NCI-H1105 treated with DMSO at 0.1 percent for 48 hours (cell line): Measurements from ENCODE around the gene FER1L5.

ENCODE experiments used
- DNase-seq: peaks from one replicate; lab custom pipeline; 2025; lab: John Stamatoyannopoulos, UW

Gene FER1L5

GRCh38 chr2:96698221-96698861 is 55.8 kb downstream of the FER1L5 start:
- DNase-seq, result no peak

GRCh38 chr2:96699021-96699420 is 56.5 kb downstream of the FER1L5 start:
- DNase-seq, result no peak

GRCh38 chr2:96699621-96700020 is 57.1 kb downstream of the FER1L5 start:
- DNase-seq, result no peak

- DNase-seq, result no peak
These were observed 57.5 kb downstream of the FER1L5 start for GRCh38 chr2:96700086-96700485.

GRCh38 chr2:96701636-96702035 is 59.1 kb downstream of the FER1L5 start:
- no peak for DNase-seq

GRCh38 chr2:96702098-96702785 is 59.7 kb downstream of the FER1L5 start:
- no peak for DNase-seq

DNA sequence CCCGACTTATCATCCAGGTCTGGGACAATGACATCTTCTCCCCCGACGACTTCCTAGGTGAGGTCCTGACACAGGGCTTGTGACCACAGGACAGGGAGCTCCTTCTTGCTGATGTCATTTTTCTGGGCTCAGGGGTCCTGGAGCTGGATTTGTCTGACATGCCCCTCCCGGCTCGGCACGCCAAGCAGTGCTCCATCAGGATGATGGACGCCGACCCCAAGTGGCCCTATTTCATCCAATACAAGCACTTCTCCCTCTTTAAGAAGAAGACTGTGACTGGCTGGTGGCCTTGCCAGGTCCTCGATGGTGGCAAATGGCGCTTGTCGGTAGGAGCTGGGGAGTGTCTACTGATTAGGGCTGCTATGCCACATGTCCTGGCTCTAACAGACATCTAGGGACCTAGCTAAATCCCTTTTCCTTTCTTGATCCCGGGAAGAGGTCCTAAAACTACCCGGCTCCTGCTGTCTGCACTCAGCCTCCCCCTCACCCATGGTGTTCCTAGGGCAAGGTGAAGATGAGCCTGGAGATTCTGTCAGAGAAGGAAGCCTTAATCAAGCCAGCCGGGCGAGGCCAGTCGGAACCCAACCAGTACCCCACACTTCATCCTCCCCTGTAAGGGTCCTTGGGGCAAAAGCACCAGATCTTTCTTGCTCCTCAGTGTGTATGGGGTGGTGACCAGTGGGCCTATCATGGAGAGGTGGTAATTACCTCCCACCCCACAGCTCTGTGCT is 60.6 kb downstream of the FER1L5 start:
- DNase-seq, result no peak

DNA sequence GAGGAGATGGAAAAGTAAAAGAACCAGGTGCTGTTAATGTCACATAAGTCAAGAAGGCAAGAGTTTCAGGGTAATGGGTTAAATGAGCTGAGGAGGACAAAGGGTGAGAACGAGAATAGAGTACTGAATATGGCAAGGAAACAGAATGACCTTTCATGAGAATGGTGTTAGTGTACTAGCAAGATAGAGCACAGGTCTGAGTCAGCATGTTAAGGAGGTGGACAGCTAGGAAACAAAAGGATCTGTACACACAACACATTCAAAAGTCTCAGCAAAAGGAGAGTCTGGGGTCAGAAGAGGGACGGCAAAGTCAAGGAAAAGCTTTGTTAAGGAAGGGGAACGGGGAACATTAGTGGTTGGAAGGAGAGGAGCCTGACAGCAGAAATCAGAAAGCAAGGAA is 68.4 kb downstream of the FER1L5 start:
- DNase-seq, result no peak

DNA sequence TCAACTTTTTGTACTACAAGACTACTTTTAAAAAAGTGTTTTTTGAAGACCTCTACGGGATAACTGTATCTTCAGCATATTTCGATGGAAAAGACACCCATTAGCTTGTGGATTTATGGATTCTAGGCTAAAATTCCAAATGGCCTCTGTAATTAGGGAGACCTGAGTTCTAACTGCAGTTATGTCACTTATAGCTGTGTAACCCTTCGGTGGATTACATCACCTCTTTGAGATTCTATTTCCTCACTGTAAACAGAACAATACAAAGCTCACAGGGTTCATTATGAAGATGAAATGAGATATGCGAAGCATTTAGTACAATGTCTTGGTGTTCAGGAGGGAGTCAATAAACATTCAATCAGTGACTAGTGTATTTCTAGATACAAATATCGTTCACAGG is 73.1 kb downstream of the FER1L5 start:
- DNase-seq, result no peak

DNA sequence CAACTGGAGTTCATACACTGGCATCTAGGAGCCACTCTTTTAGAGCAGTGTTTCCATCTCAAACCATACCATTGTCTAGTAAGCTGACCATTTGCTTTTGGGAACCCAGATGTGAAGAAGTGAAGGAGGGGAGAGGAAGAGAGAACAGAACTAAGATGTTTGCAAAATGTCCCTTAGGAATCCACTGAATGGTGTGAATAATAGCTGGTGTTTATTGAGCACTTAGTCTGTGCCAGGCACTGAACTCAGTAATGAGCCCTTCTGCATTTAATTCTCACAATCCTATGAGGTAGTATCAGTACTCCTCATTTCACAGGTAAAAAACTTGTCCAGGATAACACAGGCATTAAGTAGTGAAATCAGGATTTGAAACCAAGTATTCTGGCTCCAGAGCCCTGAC is 73.8 kb downstream of the FER1L5 start:
- DNase-seq, result no peak

DNA sequence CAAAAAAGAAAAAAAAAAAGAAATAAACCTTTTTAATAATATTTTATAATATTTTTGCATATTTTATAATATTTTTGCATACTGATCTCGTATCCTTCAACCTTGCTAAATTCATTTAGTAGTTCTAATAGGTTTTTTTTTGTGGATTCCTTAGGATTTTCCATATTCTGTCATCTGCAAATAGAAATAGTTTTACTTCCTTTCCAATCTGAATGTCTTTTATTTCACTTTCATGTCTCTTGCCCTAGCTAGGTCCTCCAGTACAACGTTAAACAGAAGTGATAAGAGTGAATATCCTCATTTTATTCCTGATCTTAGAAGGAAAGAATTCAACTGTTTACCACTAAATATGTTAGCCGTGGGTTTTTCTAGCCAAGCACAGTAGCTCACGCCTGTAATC is 83.6 kb downstream of the FER1L5 start:
- DNase-seq, result no peak

- no peak for DNase-seq
These were observed 84.9 kb downstream of the FER1L5 start for GRCh38 chr2:96727431-96727830.

DNA sequence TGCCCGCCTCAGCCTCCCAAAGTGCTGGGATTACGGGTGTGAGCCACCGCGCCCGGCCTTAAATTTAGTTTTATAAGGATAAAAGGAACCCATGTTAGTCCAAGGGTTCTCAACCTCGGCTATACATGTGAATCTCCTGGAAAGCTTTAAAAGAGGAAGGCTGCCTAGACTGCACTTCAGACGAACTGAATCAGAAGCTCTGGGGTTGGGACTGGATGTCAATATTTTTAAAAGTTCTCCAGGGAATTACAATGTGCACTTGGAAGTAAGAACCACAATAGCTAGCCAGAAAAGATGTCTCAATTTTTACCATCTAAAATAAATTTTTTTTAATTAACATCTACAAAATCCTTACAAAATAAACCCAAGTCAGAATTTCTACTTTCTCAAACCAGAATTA is 87.2 kb downstream of the FER1L5 start:
- no peak for DNase-seq

DNA sequence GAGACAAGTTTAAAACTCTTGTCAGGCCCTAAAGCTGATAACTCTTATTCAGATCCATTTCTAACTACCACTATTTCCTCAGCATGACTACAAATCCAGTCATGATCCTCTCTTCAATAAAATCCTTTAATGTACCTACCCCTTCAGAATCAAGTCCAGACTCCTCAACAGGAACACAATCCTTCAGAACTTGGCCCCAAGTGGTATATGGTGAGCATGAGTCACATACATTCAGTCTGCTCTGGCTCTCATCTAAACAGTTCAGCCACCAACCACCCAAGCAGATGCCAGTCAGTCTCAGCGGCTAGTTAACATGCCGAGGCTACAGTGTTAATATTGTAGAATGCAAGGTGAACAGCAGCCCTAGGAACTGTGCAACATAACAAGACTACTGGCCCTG is 87.6 kb downstream of the FER1L5 start:
- DNase-seq, result no peak

DNA sequence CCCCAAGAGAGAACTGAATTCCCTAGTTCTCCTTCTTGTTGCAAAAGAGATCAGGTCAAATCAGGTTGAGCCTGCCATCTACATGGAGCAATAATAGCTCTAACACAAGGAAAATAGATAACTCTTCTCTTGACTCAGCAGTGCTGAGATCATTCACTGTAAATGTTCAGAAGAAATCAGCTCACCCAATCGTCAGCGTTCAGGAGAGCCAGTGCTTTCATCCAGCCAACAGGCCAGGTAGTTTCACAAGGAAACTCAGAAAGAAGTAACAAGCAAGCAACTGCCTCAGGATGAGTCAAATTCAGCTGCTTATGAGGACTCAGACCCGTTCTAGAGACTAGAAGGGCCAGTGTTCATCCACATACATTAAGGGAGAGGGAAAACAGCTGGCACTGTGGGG is 91.4 kb downstream of the FER1L5 start:
- DNase-seq, result no peak

- DNase-seq, result peak; percentile 84
These were observed 92.5 kb downstream of the FER1L5 start for GRCh38 chr2:96734880-96735583.

- no peak for DNase-seq
These were observed 94.7 kb downstream of the FER1L5 start for GRCh38 chr2:96737251-96737650.

DNA sequence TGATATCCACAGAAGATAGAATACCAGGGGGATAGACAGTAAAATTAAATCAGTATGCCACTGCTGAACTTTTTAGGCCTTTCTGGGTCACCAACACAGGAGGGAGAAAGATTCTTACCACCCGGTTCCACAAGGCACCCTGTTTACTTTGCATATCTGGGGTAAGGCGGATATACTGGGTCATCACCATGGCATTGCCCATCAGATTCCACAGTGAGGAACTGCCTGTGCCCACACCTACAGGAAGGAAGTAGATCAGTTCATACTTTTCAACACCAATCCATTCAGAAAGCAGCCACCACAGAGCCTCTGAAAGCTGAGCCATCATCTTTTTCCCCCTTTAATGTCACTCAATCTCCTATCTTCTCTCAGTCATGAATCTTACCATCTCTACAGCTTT is 95.3 kb downstream of the FER1L5 start:
- DNase-seq, result no peak

- no peak for DNase-seq
These were observed 96.6 kb downstream of the FER1L5 start for GRCh38 chr2:96739076-96739632.

DNA sequence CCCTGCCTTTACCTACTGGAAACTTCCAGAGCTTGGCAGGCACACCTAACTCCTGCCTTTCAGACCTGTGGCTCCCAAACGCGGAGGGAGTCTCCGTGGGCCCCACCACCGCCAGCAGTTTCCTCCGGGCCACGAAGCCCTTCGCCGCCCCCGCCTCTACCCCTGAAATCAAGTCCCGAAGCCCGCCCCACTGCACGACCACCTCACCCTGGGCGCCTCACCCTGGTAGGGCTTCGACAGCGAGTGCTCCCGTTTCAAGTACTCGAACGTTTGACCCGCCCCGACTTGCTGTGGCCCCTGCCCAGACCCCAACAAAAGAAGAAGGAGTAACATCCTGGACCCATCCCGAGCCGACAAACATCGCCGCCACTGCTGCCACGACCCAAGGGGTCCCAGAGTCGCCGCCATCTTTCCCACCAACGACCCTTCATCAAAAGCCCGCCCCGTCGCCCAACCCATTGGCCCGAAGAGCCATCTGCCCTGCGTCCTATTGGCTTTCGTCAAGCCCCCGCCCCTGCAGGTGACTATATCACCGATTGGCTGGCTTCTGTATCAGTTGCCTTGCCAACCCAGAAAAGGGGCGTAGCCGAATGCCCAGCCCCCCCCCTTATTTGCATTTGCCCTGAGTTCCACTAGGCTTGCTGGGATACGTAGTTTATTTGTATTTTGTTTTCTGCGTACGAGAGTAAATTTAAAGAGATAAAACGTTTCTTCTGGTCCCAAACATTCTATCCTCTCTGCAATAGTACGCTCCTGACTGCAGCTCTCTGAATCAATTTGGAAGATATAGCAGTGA is 97.3 kb downstream of the FER1L5 start, which contains the start of gene LMAN2L:
LMAN2L (minus strand) TSS at position 432 of the 796 bp plus-strand sequence; CDS start at position 408, 24 bp downstream.
- peak; percentile 95 for DNase-seq

DNA sequence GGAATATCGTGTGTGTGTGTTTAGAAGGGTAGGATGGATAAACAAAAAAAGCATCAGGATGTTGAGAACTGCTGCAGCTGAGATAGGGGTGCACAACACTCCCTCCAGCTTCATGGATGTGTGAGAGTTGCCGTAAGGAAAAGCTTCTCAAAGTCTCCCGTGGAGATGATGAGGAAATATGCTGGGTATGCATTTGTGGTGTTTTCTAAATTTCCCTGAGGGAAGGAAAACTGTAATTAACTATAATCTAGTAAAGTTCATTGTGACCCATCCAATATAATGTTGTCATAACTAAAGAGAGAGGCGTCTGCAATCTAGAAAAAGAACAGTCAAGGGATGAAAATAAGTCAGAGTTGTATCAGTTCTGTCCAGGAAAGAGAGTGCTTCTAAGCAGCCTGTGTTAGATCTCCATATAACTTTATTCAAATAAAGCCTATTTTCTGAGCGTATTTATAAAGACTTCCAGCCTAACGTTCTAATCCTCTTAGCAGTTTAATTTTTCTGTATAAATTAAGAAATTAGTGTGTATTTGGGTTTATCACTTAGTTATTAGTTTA is 104.6 kb downstream of the FER1L5 start:
- no peak for DNase-seq
